Measurements from ENCODE around the gene SCN10A. TPM values are rescaled to one million over a fixed set of nuclear protein-coding genes. Genes with fewer than 3 reads are reported as not detected.

Gene SCN10A
- total RNA-seq, 1 experiment from 2014 or later = not detected

GRCh38 chr3:38720465-38720864 lies 95.6 kb downstream of the SCN10A start:
- DNase-seq (ENCODE audit: low read depth) = no peak

DNA sequence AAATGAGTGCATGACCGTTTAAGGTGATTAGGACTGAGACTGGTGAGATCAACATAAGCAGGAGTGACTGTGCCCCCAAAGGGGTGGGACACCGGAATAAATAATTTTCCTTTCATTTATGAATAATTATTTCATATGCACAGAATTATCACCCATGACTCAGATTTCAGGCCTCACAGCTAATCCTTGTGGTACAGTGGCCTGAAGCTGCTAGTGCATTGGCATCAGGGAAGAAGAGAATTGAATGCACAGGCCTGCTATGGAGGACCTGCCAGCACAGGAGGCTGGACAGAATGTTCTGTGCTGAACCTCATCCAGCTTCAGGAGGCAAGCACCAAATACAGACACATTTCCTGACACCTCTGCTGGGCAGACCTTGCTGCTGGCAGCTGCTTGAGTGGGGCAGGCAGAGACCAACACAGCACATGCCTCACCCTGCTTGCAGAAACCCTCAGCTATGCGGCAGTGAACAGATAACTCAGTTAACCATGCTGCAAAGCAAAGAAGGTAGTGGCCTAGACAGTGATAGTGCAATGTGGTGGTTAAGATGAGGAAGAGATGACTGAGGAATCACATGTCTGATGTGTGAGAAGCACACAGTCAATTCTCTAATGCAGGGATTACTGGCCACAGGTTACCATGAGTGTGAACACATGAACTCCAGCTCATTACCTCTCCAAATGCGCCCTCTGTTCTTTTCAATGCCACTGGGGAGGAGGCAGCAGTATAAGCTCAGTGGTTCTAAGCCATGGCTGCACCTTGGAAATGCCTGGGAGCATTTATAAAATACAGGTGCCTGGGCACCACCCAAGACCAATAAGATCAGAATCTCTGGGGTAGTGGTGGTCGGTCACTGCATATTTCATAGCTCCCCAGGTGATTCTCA lies 98.4 kb downstream of the SCN10A start:
- DNase-seq (ENCODE audit: low read depth) = no peak

GRCh38 chr3:38713121-38713520 lies 102.9 kb downstream of the SCN10A start:
- no peak for DNase-seq (ENCODE audit: low read depth)

DNA sequence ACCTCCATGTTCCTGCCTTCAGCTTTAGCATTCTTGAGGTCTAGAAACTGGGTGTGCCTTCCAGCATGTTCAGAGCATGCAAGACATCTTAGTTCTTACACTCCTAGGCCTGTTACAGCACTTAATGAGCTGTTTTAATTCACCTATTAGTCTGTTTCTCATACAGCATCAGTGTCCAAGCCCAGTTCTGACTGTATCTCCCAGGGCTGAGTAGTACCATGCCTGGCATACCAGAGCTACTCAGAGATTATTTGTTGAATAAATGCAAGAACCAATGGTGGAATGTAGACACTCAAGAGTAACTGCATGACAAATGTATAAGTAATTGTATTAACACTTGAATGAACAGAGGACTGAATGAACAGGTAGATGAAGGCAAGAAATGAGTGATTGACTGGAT lies 104.7 kb downstream of the SCN10A start:
- DNase-seq (ENCODE audit: low read depth) = no peak

DNA sequence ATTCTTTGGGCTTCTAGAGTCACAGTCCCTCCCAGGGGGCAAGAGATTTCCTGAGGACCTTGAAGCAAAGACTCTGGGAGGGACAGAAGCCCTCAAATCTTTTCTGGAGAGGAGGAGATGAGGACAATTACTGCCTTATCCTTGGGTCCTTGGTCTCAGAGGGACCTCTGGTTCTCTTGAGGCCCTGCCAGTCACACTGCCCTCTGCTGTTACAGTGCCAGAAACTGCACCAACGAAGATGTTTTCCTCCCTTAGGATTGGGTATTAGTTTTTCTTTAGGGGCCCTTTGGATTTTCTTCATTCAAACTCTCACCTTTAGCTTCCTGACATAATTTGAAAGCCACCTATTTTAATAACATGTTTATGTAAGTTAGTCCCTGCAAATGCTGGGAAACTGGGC lies 108.3 kb downstream of the SCN10A start:
- no peak for DNase-seq (ENCODE audit: low read depth)

- DNase-seq (ENCODE audit: low read depth) = no peak
Observed at GRCh38 chr3:38706961-38707360, 109.1 kb downstream of the SCN10A start.

DNA sequence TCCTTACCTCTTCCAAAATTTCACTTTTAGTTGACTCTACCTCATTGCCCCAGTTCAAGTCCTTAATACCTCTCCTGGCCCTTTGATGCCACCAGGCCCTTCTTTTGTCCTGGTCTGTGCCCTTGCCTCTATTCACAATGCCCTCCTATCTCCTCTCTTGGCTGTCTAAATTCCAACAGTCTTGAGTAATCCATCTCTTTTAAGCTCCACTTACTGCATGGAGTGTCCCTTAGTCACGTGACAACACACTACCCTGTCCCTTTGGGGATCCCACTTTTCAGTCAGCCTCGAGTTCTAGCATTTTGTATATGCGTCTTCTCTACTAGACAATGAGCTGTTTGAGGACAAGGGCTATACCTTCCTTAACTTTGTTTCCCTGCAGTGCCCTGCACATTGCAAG lies 113.8 kb downstream of the SCN10A start:
- no peak for DNase-seq (ENCODE audit: low read depth)

- no peak for DNase-seq (ENCODE audit: low read depth)
Observed at GRCh38 chr3:38698760-38699159, 117.3 kb downstream of the SCN10A start.

GRCh38 chr3:38698061-38698460 lies 118.0 kb downstream of the SCN10A start:
- no peak for DNase-seq (ENCODE audit: low read depth)

- DNase-seq (ENCODE audit: low read depth) = no peak
Observed at GRCh38 chr3:38696034-38696433, 120.0 kb downstream of the SCN10A start.

GRCh38 chr3:38690185-38690584 lies 125.8 kb downstream of the SCN10A start:
- DNase-seq (ENCODE audit: low read depth) = no peak

GRCh38 chr3:38689774-38690173 lies 126.2 kb downstream of the SCN10A start:
- no peak for DNase-seq (ENCODE audit: low read depth)

DNA sequence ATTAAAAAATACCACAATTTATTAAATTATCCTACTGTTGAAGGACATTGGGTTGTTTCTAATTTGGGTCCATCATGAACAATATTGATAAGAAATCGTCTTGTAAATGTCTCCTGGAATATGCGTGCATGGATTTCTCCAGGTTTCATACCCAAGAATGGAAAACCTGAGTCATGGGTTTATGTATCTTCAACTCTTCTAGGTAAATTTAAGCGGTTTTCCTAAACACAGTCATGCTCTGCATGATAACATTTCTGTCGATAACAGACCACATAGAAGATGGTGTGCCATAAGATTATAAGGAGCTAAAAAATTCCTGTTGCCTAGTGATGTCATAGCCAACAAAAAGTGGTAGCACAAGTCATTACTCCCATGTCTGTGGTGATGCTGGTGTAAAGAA lies 126.7 kb downstream of the SCN10A start:
- no peak for DNase-seq (ENCODE audit: low read depth)

GRCh38 chr3:38687321-38687720 lies 128.7 kb downstream of the SCN10A start:
- DNase-seq (ENCODE audit: low read depth) = no peak

GRCh38 chr3:38684546-38684945 lies 131.5 kb downstream of the SCN10A start:
- DNase-seq (ENCODE audit: low read depth) = no peak

DNA sequence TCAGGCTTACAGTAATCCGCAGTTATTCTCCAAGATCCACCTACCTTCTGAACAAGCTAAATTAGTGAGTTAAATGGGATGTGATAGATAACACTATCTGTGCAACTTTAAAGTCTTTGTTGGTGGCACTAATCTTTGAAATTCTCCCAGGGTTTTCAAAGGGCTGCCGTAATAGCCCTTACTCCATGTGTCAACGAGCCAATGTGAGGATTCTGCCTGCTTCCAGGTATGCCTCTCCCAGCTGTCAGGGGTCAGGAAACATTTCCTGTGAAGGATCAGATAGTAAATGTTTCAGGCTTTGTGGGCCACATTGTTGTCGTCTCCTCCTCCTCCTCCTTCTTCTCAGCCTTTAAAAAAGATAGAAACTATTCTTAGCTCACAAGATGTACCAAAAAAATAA lies 146.3 kb downstream of the SCN10A start:
- DNase-seq (ENCODE audit: low read depth) = no peak

GRCh38 chr3:38662544-38662943 lies 153.5 kb downstream of the SCN10A start:
- peak; percentile 10 for DNase-seq (ENCODE audit: low read depth)

DNA sequence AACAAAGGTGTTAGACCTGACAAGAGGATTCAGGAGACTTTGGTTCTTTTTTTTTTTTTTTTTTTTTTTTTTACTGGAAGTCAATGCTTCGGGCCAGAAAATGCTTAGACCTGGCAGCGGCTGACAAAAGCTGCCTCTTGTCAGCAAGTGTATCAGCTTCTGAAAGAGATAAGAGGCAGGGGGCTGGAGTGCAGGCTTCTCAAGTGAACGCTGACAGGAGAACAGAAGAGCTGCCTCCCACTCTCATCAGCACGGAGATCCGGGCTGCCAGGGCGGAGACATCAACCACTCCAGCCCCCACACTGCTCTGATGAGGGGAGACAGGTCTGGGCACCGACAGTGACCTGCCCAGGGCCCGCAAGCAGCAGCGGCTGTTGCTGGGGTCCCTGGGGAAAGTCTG lies 157.2 kb downstream of the SCN10A start:
- no peak for DNase-seq (ENCODE audit: low read depth)

DNA sequence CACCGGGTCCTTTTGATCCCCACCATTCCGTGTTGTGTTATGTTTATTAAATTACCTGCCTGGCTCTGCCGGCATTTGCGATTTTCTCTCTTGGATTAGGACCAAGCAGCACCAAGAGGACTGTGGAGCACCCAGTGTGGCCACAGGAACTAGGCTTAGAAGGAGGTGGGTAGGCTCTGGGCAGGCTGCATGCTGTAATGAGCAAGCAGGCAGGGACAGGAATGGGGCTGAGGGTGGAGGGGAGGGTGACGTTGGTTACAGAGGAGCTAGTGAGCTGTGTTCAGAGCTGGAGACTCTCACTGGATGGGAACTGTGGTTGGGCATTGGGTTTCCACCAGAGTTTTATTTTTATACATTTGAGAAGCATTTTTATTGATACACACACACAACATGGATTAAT lies 158.6 kb downstream of the SCN10A start:
- no peak for DNase-seq (ENCODE audit: low read depth)

GRCh38 chr3:38655708-38656300 lies 160.2 kb downstream of the SCN10A start:
- peak; percentile 27 for DNase-seq (ENCODE audit: low read depth)

DNA sequence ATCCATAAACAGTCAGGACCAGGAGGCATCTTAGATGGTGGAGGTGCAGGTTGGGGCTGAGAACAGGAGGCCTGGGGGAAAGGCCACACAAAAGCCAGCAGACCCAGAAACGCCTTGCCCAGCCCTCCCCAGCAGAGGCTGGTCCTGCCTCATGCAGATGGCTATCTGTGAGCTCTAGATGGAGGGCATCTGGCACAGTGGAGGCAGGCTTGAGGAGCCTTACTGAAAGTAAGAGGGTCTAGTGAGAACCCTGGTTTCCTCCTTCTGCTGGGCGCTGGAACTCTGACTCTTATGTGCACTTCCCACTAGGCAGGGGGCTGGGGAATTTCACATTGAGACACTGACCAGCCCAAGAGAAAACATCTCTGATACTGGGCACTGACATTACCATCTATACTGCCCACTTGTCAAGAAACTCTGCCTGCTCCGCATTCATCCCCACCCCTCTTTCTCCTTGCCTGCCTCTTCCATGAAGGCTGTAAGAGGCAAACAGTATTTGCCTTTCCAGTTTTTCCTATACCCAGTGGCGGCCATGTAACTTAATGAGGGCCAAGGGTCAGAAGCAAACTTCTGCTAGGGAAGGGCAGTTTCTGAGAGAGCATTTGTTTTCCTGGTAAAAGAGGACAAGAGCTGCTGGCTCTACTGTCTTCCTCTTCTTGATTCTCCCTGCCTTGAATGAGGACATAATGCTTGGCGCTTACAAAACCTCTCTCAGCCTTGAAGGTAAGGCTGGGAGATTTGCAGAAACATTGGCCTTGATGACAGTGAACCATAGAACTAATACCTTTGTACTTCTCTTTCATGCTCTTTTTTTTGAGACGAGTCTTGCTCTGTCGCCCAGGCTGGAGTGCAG lies 162.1 kb downstream of the SCN10A start:
- no peak for DNase-seq (ENCODE audit: low read depth)

GRCh38 chr3:38652934-38653333 lies 163.1 kb downstream of the SCN10A start:
- no peak for DNase-seq (ENCODE audit: low read depth)

Measured in Daoy (cell line).